ENCODE data around the gene TESK2. TPM values are rescaled to one million over a fixed set of nuclear protein-coding genes. Genes with fewer than 3 reads are reported as not detected.
"Not testable (repeated sequence)": the region's sequence is repeated elsewhere in the genome, so short reads cannot be mapped to it uniquely, and the experiment has no call there.

Gene TESK2
- total and polyA plus RNA-seq, 7 donors, result 4.3 to 9.2 (median 7.1) TPM

- Histone ChIP-seq H3K4me1 (peaks cover 0 to 32% (median 29%) of the 10 kb centered on the region in 4 donors), H3K9me3 (no peaks in the 10 kb centered on the region), H3K36me3 (peaks cover 28 to 70% (median 48%) of the 10 kb centered on the region in 4 donors), H3K4me3 (no peak overlapping the region), H3K27ac (peak overlapping the region in 2 of 4 donors; percentile 1 to 30), H3K27me3 (no peaks in the 10 kb centered on the region)
- intact Hi-C loops (cut with DNase I), result no loop called here
- DNase-seq, result no peak
- 23 to 64% methylated on average over 3 of the region's 3 CpGs for WGBS, 2 donors
- TF ChIP-seq POLR2AphosphoS5 (IDR thresholded peaks at IDR 0.05) (no peak), CTCF (IDR thresholded peaks at IDR 0.05) (no peak), POLR2A (IDR thresholded peaks at IDR 0.05) (no peak), EP300 (IDR thresholded peaks at IDR 0.05) (no peak)
Measured at GRCh38 chr1:45516036-45516435, 25.1 kb upstream of the TESK2 start.

- intact Hi-C loops (cut with DNase I); H3K4me3 ChIP-seq; H3K9me3 ChIP-seq; H3K27ac ChIP-seq; DNase-seq; H3K27me3 ChIP-seq: not testable (repeated sequence)
- Histone ChIP-seq H3K36me3 (peaks cover 28 to 93% (median 67%) of the 10 kb centered on the region in 4 donors), H3K4me1 (peaks cover 0 to 21% (median 15%) of the 10 kb centered on the region in 4 donors)
- 79 to 84% methylated on average over 9 of the region's 9 CpGs for WGBS, 2 donors
Measured at GRCh38 chr1:45513532-45514260, 22.7 kb upstream of the TESK2 start.

GRCh38 chr1:45512641-45513054, 21.7 kb upstream of the TESK2 start:
- intact Hi-C loops (cut with DNase I), result loop anchor here (1.0 kb wide), 1 partner anchor 58 kb away; no protein-coding TSS in a partner anchor
- H3K4me1 ChIP-seq, result peaks cover 0 to 24% (median 16%) of the 10 kb centered on the region in 4 donors
- H3K36me3 ChIP-seq, result peaks cover 28 to 92% (median 68%) of the 10 kb centered on the region in 4 donors
- 94 to 98% methylated on average over 1 of the region's 1 CpG for WGBS, 2 donors
- no peaks in the 10 kb centered on the region for H3K27me3 ChIP-seq
- no peak overlapping the region for H3K27ac ChIP-seq
- peak; percentile 67 for DNase-seq
- H3K4me3 ChIP-seq, result no peak overlapping the region
- no peaks in the 10 kb centered on the region for H3K9me3 ChIP-seq
- TF ChIP-seq CTCF (IDR thresholded peaks at IDR 0.05) (peak; percentile 6 to 66 (median 52)), POLR2AphosphoS5 (IDR thresholded peaks at IDR 0.05) (no peak)

- Histone ChIP-seq H3K9me3 (no peaks in the 10 kb centered on the region), H3K4me3 (no peak overlapping the region), H3K36me3 (peaks cover 28 to 77% (median 56%) of the 10 kb centered on the region in 4 donors), H3K27ac (no peak overlapping the region), H3K4me1 (peaks cover 0 to 15% (median 9%) of the 10 kb centered on the region in 4 donors), H3K27me3 (no peaks in the 10 kb centered on the region)
- WGBS, 2 donors, result 90 to 92% methylated on average over 4 of the region's 4 CpGs
- TF ChIP-seq EP300 (IDR thresholded peaks at IDR 0.05) (no peak), CTCF (IDR thresholded peaks at IDR 0.05) (no peak), POLR2A (IDR thresholded peaks at IDR 0.05) (no peak), POLR2AphosphoS5 (IDR thresholded peaks at IDR 0.05) (no peak)
- intact Hi-C loops (cut with DNase I), result no loop called here
- peak; percentile 34 for DNase-seq
Measured at GRCh38 chr1:45510972-45511527, 20.1 kb upstream of the TESK2 start.

Measured in sigmoid colon (tissue), 7 donors.